ENCODE data around the gene PIK3C2G.

- TF ChIP-seq CTCF (conservative IDR thresholded peaks at IDR 0.05; ENCODE audit: low read depth, low read length): no peak
- TF ChIP-seq EZH2 (IDR thresholded peaks at IDR 0.05; ENCODE audit: borderline replicate concordance, low read depth, low read length, poor library complexity, severe bottlenecking): no peak
These were observed 195.0 kb downstream of the PIK3C2G start for GRCh38 chr12:18456344-18456743.

Data from A673 (cell line).